ENCODE data around the gene LAMP1. TPM values are rescaled to one million over a fixed set of nuclear protein-coding genes. Genes with fewer than 3 reads are reported as not detected.
"Not testable (repeated sequence)": the region's sequence is repeated elsewhere in the genome, so short reads cannot be mapped to it uniquely, and the experiment has no call there.

The LAMP1 gene
- total RNA-seq, 4 donors from 2014 or later, result 99.7 to 168 (median 133) TPM

DNA sequence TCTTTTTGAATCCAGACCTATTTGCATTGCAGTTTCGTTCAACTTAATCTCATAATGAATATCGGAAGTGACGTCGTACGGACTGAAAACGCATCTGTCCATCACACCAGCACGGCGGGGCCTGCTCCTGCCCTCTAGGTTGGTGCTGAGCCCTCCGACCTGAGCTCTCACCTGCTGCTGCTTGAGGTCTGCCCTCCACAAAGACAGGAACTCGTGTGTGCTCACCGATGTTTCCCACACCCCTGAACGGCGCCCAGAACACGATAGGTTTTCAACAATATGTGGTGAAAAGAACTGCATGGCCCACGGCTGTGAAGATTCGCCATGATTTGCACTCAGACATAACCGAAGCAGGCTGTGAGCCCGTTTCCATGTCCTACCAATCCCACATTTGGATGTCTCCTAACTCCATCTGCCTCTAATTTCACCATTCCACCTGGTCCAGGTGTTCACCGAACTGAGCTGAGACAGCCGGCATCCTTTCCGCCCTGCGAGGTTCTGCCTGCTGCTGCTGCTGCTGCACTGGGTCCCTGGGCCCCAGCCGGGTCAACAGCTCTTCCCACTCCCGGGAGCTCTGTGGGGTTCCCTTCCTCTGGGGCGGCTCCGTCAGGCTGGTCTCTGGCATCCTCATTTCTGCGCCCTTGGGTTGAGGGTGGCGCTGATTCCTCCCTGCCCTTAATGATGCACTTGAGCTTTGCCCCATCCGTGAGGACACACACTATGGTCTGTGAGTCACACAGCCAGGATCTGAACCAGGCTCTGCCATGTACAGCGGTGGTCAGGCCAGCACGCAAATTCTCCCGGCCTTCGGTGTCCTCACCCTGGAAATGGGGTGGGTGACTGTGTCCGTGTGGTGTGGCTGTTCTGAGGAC, 46.0 kb downstream of the LAMP1 start:
- Histone ChIP-seq H3K27ac (replicated peaks in 1 of 4) (no peak overlapping the region), H3K36me3 (peaks cover 0 to 32% (median 10%) of the 10 kb centered on the region in 4 donors), H3K4me1 (no peaks in the 10 kb centered on the region), H3K9me3 (no peaks in the 10 kb centered on the region), H3K4me3 (no peak overlapping the region), H3K27me3 (no peaks in the 10 kb centered on the region)
- 93% methylated on average over 34 of the region's 34 CpGs for WGBS
- no peak for DNase-seq (ENCODE audit: extremely low spot score)
- intact Hi-C loops (cut with DNase I), result no loop called here
- TF ChIP-seq, protein P1, sequence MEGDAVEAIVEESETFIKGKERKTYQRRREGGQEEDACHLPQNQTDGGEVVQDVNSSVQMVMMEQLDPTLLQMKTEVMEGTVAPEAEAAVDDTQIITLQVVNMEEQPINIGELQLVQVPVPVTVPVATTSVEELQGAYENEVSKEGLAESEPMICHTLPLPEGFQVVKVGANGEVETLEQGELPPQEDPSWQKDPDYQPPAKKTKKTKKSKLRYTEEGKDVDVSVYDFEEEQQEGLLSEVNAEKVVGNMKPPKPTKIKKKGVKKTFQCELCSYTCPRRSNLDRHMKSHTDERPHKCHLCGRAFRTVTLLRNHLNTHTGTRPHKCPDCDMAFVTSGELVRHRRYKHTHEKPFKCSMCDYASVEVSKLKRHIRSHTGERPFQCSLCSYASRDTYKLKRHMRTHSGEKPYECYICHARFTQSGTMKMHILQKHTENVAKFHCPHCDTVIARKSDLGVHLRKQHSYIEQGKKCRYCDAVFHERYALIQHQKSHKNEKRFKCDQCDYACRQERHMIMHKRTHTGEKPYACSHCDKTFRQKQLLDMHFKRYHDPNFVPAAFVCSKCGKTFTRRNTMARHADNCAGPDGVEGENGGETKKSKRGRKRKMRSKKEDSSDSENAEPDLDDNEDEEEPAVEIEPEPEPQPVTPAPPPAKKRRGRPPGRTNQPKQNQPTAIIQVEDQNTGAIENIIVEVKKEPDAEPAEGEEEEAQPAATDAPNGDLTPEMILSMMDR (IDR thresholded peaks at IDR 0.05), result no peak
- TF ChIP-seq EP300 (IDR thresholded peaks at IDR 0.05) (no peak), POLR2A (IDR thresholded peaks at IDR 0.05; ENCODE audit: low read depth) (no peak), POLR2AphosphoS5 (IDR thresholded peaks at IDR 0.05) (no peak)

DNA sequence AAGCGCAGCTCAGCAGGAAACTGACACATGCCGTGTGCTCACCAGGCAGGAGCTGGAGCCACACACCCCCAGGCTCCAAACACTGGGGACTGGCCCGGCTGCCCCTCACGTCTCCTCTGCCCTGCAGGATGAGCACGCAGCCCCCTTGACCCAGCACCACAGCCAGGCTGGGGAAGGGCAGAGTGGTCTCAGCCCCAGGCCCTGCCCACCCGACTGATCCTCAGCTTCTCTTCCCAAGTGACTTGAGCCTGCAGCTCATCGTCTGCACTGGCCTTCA, 46.6 kb downstream of the LAMP1 start:
- no peak for DNase-seq (ENCODE audit: extremely low spot score)
- no peak for TF ChIP-seq EP300 (IDR thresholded peaks at IDR 0.05)
- no peak for TF ChIP-seq POLR2AphosphoS5 (IDR thresholded peaks at IDR 0.05)
- TF ChIP-seq POLR2A (IDR thresholded peaks at IDR 0.05; ENCODE audit: low read depth), result no peak
- TF ChIP-seq, protein P1 (IDR thresholded peaks at IDR 0.05), result no peak
- WGBS, result 98% methylated on average over 3 of the region's 7 CpGs
- H3K27ac ChIP-seq (replicated peaks in 1 of 4), result no peak overlapping the region
- intact Hi-C loops (cut with DNase I), result no loop called here
- no peaks in the 10 kb centered on the region for H3K27me3 ChIP-seq
- H3K4me1 ChIP-seq, result no peaks in the 10 kb centered on the region
- no peaks in the 10 kb centered on the region for H3K9me3 ChIP-seq
- H3K36me3 ChIP-seq, result peaks cover 0 to 37% (median 12%) of the 10 kb centered on the region in 4 donors
- no peak overlapping the region for H3K4me3 ChIP-seq

DNA sequence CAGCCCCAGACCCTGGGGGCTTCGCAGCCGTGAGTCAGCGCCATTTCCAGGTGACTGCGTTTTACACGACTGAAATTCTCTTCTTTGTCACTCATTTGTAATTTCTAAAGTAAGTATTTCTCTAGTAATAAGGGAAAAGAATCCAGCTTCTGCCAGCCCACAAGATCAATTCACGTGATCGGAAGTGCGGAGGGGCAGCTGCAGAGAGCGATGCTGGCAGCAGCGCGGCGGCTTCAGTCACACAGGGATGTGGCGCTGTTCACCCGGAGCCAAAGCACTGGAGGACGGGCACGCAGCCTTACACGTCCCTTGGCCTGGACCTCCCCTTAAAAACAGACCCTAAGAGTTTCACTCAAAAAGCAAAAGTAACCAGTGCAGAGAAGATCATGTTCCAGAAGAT, 48.4 kb downstream of the LAMP1 start:
- H3K4me1 ChIP-seq, result no peaks in the 10 kb centered on the region
- H3K4me3 ChIP-seq, result no peak overlapping the region
- no peaks in the 10 kb centered on the region for H3K9me3 ChIP-seq
- no peaks in the 10 kb centered on the region for H3K27me3 ChIP-seq
- no peak overlapping the region for H3K27ac ChIP-seq (replicated peaks in 1 of 4)
- no peak for DNase-seq (ENCODE audit: extremely low spot score)
- intact Hi-C loops (cut with DNase I), result no loop called here
- TF ChIP-seq EP300 (IDR thresholded peaks at IDR 0.05) (no peak), POLR2AphosphoS5 (IDR thresholded peaks at IDR 0.05) (no peak), POLR2A (IDR thresholded peaks at IDR 0.05; ENCODE audit: low read depth) (no peak)
- TF ChIP-seq, protein P1 (IDR thresholded peaks at IDR 0.05), result no peak
- peaks cover 0 to 56% (median 22%) of the 10 kb centered on the region in 4 donors for H3K36me3 ChIP-seq
- 98% methylated on average over 17 of the region's 17 CpGs for WGBS

DNA sequence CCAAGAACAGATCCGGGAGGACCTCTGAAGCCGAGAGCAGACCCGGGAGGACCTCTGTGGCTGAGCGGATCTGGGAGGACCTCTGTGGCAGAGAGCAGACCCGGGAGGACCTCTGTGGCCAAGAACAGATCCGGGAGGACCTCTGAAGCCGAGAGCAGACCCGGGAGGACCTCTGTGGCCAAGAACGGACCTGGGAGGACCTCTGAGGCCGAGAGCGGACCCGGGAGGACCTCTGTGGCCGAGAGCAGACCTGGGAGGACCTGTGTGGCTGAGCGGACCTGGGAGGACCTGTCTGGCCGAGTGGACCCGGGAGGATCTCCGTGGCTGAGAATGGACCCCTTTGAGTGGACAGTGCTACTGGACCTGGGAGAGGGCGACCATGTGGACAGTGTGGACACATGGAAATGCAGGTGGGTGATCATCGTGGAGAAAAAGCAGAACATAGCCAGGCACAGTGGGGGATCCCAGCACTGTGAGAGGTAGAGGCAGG, 50.7 kb downstream of the LAMP1 start:
- H3K27me3 ChIP-seq; H3K27ac ChIP-seq (replicated peaks in 1 of 4); H3K4me3 ChIP-seq; H3K9me3 ChIP-seq; intact Hi-C loops (cut with DNase I); H3K4me1 ChIP-seq; DNase-seq (ENCODE audit: extremely low spot score): not testable (repeated sequence)
- H3K36me3 ChIP-seq, result peaks cover 0 to 59% (median 25%) of the 10 kb centered on the region in 4 donors
- WGBS, result 98% methylated on average over 19 of the region's 19 CpGs

DNA sequence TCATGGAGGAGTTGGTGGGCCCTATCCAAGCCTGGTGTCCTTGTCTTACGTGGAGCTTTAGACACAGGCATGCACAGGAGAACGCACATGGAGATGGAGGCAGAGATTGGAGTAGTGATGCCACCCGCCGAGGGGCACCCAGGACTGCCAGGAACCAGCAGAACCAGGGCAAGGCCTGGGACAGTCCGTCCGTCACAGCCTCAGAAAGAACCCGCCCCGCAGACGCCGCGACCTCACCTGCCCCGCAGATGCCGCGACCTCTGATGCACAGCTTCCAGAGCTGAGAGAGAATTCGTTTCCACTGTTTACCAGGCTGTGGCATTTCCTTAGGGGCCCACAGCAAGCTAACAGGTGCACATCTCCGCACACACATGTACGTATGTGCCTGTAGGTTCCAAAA, 51.6 kb downstream of the LAMP1 start:
- Histone ChIP-seq H3K27ac (replicated peaks in 1 of 4) (no peak overlapping the region), H3K9me3 (no peaks in the 10 kb centered on the region), H3K36me3 (peaks cover 0 to 58% (median 22%) of the 10 kb centered on the region in 4 donors), H3K4me1 (no peaks in the 10 kb centered on the region), H3K27me3 (no peaks in the 10 kb centered on the region), H3K4me3 (no peak overlapping the region)
- 87% methylated on average over 9 of the region's 17 CpGs for WGBS
- no peak for TF ChIP-seq POLR2AphosphoS5 (IDR thresholded peaks at IDR 0.05)
- no peak for TF ChIP-seq POLR2A (IDR thresholded peaks at IDR 0.05; ENCODE audit: low read depth)
- TF ChIP-seq EP300 (IDR thresholded peaks at IDR 0.05), result no peak
- TF ChIP-seq, protein P1 (IDR thresholded peaks at IDR 0.05), result no peak
- DNase-seq (ENCODE audit: extremely low spot score), result no peak
- intact Hi-C loops (cut with DNase I), result no loop called here
